Measurements from ENCODE around the gene BPIFA1. TPM values are rescaled to one million over a fixed set of nuclear protein-coding genes. Genes with fewer than 3 reads are reported as not detected.

BPIFA1 gene
- total RNA-seq: not detected

DNA sequence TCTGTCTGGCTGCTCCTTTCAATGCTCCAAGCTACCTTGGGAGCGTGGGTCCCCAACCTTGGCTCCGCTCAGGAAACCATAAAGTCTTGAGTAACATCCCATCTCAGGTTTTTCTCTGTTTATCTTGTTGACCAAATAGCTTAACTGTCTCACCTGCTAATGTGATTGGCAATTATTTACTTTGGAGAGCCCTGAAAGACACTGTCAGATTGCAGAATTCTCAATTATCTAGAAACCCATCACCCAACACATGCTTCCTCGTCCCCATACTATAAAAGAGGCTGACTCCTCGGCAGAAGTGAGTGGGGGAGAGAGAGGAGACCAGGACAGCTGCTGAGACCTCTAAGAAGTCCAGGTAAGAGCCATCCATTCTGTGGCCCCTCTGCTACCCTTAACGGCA, at the start of gene BPIFA1:
Gene BPIFA1 (plus strand): TSS at position 301 of the 400 bp plus-strand sequence. CDS start 1,716 bp downstream, outside the sequence.
- no peaks in the 10 kb centered on the region for H3K36me3 ChIP-seq
- TF ChIP-seq, protein P1, sequence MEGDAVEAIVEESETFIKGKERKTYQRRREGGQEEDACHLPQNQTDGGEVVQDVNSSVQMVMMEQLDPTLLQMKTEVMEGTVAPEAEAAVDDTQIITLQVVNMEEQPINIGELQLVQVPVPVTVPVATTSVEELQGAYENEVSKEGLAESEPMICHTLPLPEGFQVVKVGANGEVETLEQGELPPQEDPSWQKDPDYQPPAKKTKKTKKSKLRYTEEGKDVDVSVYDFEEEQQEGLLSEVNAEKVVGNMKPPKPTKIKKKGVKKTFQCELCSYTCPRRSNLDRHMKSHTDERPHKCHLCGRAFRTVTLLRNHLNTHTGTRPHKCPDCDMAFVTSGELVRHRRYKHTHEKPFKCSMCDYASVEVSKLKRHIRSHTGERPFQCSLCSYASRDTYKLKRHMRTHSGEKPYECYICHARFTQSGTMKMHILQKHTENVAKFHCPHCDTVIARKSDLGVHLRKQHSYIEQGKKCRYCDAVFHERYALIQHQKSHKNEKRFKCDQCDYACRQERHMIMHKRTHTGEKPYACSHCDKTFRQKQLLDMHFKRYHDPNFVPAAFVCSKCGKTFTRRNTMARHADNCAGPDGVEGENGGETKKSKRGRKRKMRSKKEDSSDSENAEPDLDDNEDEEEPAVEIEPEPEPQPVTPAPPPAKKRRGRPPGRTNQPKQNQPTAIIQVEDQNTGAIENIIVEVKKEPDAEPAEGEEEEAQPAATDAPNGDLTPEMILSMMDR (IDR thresholded peaks at IDR 0.05): no peak
- DNase-seq (ENCODE audit: low spot score): no peak
- H3K27ac ChIP-seq: no peak within 1 kb of the TSS
- H3K4me1 ChIP-seq (ENCODE audit: control insufficient read depth in 1 of 2, low read depth in 2 of 2): no peaks in the 10 kb centered on the region
- no peaks in the 10 kb centered on the region for H3K9me3 ChIP-seq
- no peak for ATAC-seq (ENCODE audit: insufficient number of reproducible peaks, low FRiP score, low read depth)
- H3K4me3 ChIP-seq: no peak within 1 kb of the TSS
- no peaks in the 10 kb centered on the region for H3K27me3 ChIP-seq (replicated peaks; ENCODE audit: insufficient read depth)

DNA sequence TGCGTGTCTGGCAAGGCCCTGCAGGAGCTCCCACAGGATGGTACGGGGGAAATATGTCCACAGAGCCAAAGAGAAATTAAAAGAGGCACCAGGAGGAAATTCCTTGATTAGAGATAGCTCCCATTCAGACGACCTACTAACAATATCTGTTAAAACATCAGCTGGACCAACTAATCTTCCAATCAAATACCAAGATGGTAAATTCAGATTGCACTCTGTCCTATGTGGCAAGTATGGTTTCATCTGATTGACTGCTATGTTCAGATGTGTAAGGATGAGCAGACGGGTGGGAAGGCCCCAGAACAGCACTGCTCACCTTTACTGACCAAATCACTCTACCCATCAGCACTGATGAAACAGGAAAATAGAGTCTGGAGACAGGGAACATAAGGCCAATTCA, 48.3 kb upstream of the BPIFA1 start:
- ATAC-seq (ENCODE audit: insufficient number of reproducible peaks, low FRiP score, low read depth) (no peak), DNase-seq (ENCODE audit: low spot score) (no peak)
- TF ChIP-seq, protein P1 (IDR thresholded peaks at IDR 0.05): no peak
- H3K27me3 ChIP-seq (replicated peaks; ENCODE audit: insufficient read depth): no peaks in the 10 kb centered on the region
- H3K36me3 ChIP-seq: no peaks in the 10 kb centered on the region
- no peak overlapping the region for H3K4me3 ChIP-seq
- H3K4me1 ChIP-seq (ENCODE audit: control insufficient read depth in 1 of 2, low read depth in 2 of 2): no peaks in the 10 kb centered on the region
- no peaks in the 10 kb centered on the region for H3K9me3 ChIP-seq
- H3K27ac ChIP-seq: no peak overlapping the region

DNA sequence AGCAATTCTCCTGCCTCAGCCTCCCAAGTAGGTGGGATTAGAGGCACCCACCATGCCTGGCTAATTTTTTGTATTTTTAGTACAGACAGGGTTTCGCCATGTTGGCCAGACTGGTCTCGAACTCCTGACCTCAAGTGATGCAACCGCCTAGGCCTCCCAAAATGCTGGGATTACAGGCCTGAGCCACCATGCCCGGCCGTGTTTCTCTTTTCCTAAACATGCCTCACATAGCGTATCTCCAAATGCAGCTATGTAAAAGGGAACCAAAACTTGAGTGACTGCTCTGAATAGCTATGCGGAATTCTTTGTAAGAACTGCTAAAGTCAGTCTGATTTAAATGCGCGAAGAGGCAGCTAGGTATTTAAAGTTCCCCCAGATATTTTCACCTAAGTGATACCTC, 47.4 kb upstream of the BPIFA1 start:
- H3K36me3 ChIP-seq: no peaks in the 10 kb centered on the region
- TF ChIP-seq, protein P1 (IDR thresholded peaks at IDR 0.05): no peak
- no peaks in the 10 kb centered on the region for H3K4me1 ChIP-seq (ENCODE audit: control insufficient read depth in 1 of 2, low read depth in 2 of 2)
- no peaks in the 10 kb centered on the region for H3K9me3 ChIP-seq
- DNase-seq (ENCODE audit: low spot score) (no peak), ATAC-seq (ENCODE audit: insufficient number of reproducible peaks, low FRiP score, low read depth) (no peak)
- no peak overlapping the region for H3K4me3 ChIP-seq
- H3K27me3 ChIP-seq (replicated peaks; ENCODE audit: insufficient read depth): no peaks in the 10 kb centered on the region
- H3K27ac ChIP-seq: no peak overlapping the region

DNA sequence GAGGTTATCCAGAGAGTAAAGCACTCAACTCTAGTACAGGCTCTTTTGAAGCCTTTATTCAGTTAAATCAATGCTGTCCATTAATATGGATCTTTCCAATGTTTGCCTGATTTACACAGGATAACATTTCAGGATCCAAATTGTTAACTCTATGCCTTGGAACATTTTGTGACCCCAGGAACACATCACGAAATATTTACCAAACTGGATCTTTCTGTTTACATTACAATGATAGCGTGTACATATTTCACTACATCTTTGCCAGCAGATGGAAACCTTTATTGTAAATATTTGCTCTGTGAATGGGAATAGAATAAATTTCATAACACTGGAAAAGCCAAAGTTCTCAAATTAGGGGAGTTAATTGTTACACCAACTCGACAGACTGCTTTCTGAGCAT, 44.3 kb upstream of the BPIFA1 start:
- no peaks in the 10 kb centered on the region for H3K9me3 ChIP-seq
- TF ChIP-seq, protein P1 (IDR thresholded peaks at IDR 0.05): no peak
- H3K27me3 ChIP-seq (replicated peaks; ENCODE audit: insufficient read depth): no peaks in the 10 kb centered on the region
- no peaks in the 10 kb centered on the region for H3K36me3 ChIP-seq
- DNase-seq (ENCODE audit: low spot score) (no peak), ATAC-seq (ENCODE audit: insufficient number of reproducible peaks, low FRiP score, low read depth) (no peak)
- no peaks in the 10 kb centered on the region for H3K4me1 ChIP-seq (ENCODE audit: control insufficient read depth in 1 of 2, low read depth in 2 of 2)
- no peak overlapping the region for H3K27ac ChIP-seq
- H3K4me3 ChIP-seq: no peak overlapping the region

DNA sequence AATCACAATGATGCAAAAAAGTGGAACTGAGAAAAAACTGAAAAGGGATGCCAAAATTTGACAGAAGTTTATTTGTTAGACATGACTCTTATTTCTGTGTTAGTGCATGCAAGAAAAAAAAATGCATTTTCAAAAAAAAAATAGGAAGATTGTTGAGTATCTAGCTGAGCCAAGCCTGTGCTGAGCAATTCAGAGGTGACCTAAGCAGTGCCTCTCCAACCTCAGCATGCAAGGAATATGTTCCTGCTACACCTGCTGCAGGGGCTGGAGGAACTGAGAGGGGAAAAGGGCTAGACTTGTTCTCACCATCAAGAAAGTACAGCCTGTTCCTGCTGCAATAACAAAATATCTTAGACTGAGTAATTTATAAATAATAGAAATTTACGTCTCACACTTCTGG, 43.8 kb upstream of the BPIFA1 start:
- no peaks in the 10 kb centered on the region for H3K4me1 ChIP-seq (ENCODE audit: control insufficient read depth in 1 of 2, low read depth in 2 of 2)
- TF ChIP-seq, protein P1 (IDR thresholded peaks at IDR 0.05): no peak

More for the DNA sequence above, 43.8 kb upstream of the BPIFA1 start:
- H3K27me3 ChIP-seq (replicated peaks; ENCODE audit: insufficient read depth): no peaks in the 10 kb centered on the region
- ATAC-seq (ENCODE audit: insufficient number of reproducible peaks, low FRiP score, low read depth) (no peak), DNase-seq (ENCODE audit: low spot score) (no peak)
- no peaks in the 10 kb centered on the region for H3K9me3 ChIP-seq
- H3K4me3 ChIP-seq: no peak overlapping the region
- H3K36me3 ChIP-seq: no peaks in the 10 kb centered on the region
- H3K27ac ChIP-seq: no peak overlapping the region
